ENCODE data around the gene C1orf53. TPM values are rescaled to one million over a fixed set of nuclear protein-coding genes. Genes with fewer than 3 reads are reported as not detected.
A peak's percentile ranks its signal among the peaks of the same experiment; 100 is the strongest.

The C1orf53 gene
- total RNA-seq, 1 experiment from 2014 or later = 7.2 TPM

DNA sequence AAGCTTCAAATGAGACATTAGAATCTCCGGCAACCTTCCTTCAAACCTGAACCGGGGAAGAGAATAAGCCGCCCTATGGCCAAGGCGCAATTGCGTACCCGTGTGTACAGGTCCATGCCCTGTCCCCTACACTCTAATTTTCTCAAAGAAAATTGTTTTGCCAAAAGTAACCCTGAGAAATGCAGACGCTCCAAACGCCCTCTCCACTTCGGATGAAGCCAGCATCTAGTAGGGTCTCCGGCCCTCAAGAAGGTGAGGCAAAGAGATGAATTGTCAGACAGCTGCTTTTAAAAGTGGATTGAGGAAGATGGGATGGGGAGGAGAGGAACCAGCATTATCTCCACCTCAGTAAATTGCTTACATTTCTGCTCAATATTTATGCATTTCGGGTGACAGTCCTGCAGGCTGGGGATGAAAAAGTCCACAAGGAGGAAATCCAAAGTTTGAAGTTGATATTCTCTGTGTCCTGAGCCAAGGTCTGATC is 14.1 kb downstream of the C1orf53 start:
- H3K4me3 ChIP-seq (ENCODE audit: low read depth in 2 of 2, low read length in 2 of 2) = peak overlapping the region; percentile 49 to 57
- intact Hi-C loops (cut with micrococcal nuclease; ENCODE audit: unreplicated experiment) (loop anchor here (5.0 kb wide), 1 partner anchor 224 kb away; no protein-coding TSS in a partner anchor), in situ Hi-C loops (cut with HindIII; ENCODE audit: low pct_unique_long_range_greater_than_20kb, low sequenced_read_pairs) (no loop called here)
- DNase-seq (ENCODE audit: low read depth, low spot score) (no peak), ATAC-seq (peak; percentile 54)
- ChIA-PET POLR2A (no interaction called here), CTCF (no interaction called here)
- H3K36me3 ChIP-seq (ENCODE audit: control insufficient read depth, insufficient read depth, low read length) = no peaks in the 10 kb centered on the region
- peaks cover 16% of the 10 kb centered on the region for H3K4me1 ChIP-seq (ENCODE audit: control insufficient read depth, insufficient read depth, low read length)
- TF ChIP-seq, protein P1, sequence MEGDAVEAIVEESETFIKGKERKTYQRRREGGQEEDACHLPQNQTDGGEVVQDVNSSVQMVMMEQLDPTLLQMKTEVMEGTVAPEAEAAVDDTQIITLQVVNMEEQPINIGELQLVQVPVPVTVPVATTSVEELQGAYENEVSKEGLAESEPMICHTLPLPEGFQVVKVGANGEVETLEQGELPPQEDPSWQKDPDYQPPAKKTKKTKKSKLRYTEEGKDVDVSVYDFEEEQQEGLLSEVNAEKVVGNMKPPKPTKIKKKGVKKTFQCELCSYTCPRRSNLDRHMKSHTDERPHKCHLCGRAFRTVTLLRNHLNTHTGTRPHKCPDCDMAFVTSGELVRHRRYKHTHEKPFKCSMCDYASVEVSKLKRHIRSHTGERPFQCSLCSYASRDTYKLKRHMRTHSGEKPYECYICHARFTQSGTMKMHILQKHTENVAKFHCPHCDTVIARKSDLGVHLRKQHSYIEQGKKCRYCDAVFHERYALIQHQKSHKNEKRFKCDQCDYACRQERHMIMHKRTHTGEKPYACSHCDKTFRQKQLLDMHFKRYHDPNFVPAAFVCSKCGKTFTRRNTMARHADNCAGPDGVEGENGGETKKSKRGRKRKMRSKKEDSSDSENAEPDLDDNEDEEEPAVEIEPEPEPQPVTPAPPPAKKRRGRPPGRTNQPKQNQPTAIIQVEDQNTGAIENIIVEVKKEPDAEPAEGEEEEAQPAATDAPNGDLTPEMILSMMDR (IDR thresholded peaks at IDR 0.05) = no peak
- TF ChIP-seq SIN3A (IDR thresholded peaks at IDR 0.05; ENCODE audit: borderline replicate concordance, insufficient read depth, low read depth, low read length) = no peak
- no peak for TF ChIP-seq POLR2AphosphoS5 (IDR thresholded peaks at IDR 0.05; ENCODE audit: low read depth, low read length)
- TF ChIP-seq, protein P2, sequence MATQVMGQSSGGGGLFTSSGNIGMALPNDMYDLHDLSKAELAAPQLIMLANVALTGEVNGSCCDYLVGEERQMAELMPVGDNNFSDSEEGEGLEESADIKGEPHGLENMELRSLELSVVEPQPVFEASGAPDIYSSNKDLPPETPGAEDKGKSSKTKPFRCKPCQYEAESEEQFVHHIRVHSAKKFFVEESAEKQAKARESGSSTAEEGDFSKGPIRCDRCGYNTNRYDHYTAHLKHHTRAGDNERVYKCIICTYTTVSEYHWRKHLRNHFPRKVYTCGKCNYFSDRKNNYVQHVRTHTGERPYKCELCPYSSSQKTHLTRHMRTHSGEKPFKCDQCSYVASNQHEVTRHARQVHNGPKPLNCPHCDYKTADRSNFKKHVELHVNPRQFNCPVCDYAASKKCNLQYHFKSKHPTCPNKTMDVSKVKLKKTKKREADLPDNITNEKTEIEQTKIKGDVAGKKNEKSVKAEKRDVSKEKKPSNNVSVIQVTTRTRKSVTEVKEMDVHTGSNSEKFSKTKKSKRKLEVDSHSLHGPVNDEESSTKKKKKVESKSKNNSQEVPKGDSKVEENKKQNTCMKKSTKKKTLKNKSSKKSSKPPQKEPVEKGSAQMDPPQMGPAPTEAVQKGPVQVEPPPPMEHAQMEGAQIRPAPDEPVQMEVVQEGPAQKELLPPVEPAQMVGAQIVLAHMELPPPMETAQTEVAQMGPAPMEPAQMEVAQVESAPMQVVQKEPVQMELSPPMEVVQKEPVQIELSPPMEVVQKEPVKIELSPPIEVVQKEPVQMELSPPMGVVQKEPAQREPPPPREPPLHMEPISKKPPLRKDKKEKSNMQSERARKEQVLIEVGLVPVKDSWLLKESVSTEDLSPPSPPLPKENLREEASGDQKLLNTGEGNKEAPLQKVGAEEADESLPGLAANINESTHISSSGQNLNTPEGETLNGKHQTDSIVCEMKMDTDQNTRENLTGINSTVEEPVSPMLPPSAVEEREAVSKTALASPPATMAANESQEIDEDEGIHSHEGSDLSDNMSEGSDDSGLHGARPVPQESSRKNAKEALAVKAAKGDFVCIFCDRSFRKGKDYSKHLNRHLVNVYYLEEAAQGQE (IDR thresholded peaks at IDR 0.05; ENCODE audit: insufficient read depth in 1 of 2, low read depth in 2 of 2, low read length in 1 of 2) = no peak
- no peak for TF ChIP-seq TCF7L2 (IDR thresholded peaks at IDR 0.05; ENCODE audit: low read depth, low read length)
- H3K27ac ChIP-seq (ENCODE audit: low read length) = no peak overlapping the region
- H3K9me3 ChIP-seq (ENCODE audit: control insufficient read depth, insufficient read depth, low read depth, low read length) = no peaks in the 10 kb centered on the region
- peaks cover 37% of the 10 kb centered on the region for H3K27me3 ChIP-seq (ENCODE audit: control insufficient read depth, insufficient read depth, low read length)
- no TSS peak for BruUV-seq (replicated peaks)

GRCh38 chr1:197917805-197918651 is 15.6 kb downstream of the C1orf53 start:
- no TSS peak for BruUV-seq (replicated peaks)
- POLR2A ChIA-PET = no interaction called here
- CTCF ChIA-PET = interaction anchor here (0.6 to 1.3 kb wide), 3 partner anchors 8 to 238 kb away, joined by 3 to 7 read pairs (median 7); no protein-coding TSS in a partner anchor
- no peak for DNase-seq (ENCODE audit: low read depth, low spot score)
- H3K27ac ChIP-seq (ENCODE audit: low read length) = no peak overlapping the region
- peak overlapping the region; percentile 49 to 57 for H3K4me3 ChIP-seq (ENCODE audit: low read depth in 2 of 2, low read length in 2 of 2)
- peaks cover 29% of the 10 kb centered on the region for H3K27me3 ChIP-seq (ENCODE audit: control insufficient read depth, insufficient read depth, low read length)
- no peak for TF ChIP-seq SIN3A (IDR thresholded peaks at IDR 0.05; ENCODE audit: borderline replicate concordance, insufficient read depth, low read depth, low read length)
- TF ChIP-seq, protein P2 (IDR thresholded peaks at IDR 0.05; ENCODE audit: insufficient read depth in 1 of 2, low read depth in 2 of 2, low read length in 1 of 2) = no peak
- no peak for TF ChIP-seq POLR2AphosphoS5 (IDR thresholded peaks at IDR 0.05; ENCODE audit: low read depth, low read length)
- TF ChIP-seq TCF7L2 (IDR thresholded peaks at IDR 0.05; ENCODE audit: low read depth, low read length) = no peak
- TF ChIP-seq, protein P1 (IDR thresholded peaks at IDR 0.05) = no peak
- no peaks in the 10 kb centered on the region for H3K9me3 ChIP-seq (ENCODE audit: control insufficient read depth, insufficient read depth, low read depth, low read length)
- intact Hi-C loops (cut with micrococcal nuclease; ENCODE audit: unreplicated experiment) (loop anchor here (5.0 kb wide), 1 partner anchor 226 kb away; no protein-coding TSS in a partner anchor), in situ Hi-C loops (cut with HindIII; ENCODE audit: low pct_unique_long_range_greater_than_20kb, low sequenced_read_pairs) (no loop called here)
- H3K4me1 ChIP-seq (ENCODE audit: control insufficient read depth, insufficient read depth, low read length) = peaks cover 11% of the 10 kb centered on the region
- H3K36me3 ChIP-seq (ENCODE audit: control insufficient read depth, insufficient read depth, low read length) = no peaks in the 10 kb centered on the region
- ATAC-seq = peak; percentile 43
